Hepatocyte (in vitro differentiated cells): ENCODE results near the gene TNK2.

Experiments
- EZH2 ChIP-seq: fragments of 200-600 bp; sonication (generic); IDR thresholded peaks from 2 replicates; pipeline ENCODE4 v1.6.1; 2016; ENCODE audit warnings: antibody characterized with exemption, mild to moderate bottlenecking, borderline replicate concordance
- EZH2phosphoT487 ChIP-seq: fragments of 200-600 bp; sonication (generic); IDR thresholded peaks from one replicate; pipeline ENCODE4 v1.6.1; 2018; ENCODE audit warnings: antibody characterized with exemption, mild to moderate bottlenecking, low read depth, moderate library complexity; ENCODE audit not compliant: unreplicated experiment, severe bottlenecking
- TF ChIP-seq, protein P1 (sequence below): fragments of 200-600 bp; sonication (generic); IDR thresholded peaks from 2 replicates; pipeline ENCODE4 v1.5.1; 2016; ENCODE audit warnings: antibody characterized with exemption, mild to moderate bottlenecking; ENCODE audit not compliant: poor library complexity

DNA sequence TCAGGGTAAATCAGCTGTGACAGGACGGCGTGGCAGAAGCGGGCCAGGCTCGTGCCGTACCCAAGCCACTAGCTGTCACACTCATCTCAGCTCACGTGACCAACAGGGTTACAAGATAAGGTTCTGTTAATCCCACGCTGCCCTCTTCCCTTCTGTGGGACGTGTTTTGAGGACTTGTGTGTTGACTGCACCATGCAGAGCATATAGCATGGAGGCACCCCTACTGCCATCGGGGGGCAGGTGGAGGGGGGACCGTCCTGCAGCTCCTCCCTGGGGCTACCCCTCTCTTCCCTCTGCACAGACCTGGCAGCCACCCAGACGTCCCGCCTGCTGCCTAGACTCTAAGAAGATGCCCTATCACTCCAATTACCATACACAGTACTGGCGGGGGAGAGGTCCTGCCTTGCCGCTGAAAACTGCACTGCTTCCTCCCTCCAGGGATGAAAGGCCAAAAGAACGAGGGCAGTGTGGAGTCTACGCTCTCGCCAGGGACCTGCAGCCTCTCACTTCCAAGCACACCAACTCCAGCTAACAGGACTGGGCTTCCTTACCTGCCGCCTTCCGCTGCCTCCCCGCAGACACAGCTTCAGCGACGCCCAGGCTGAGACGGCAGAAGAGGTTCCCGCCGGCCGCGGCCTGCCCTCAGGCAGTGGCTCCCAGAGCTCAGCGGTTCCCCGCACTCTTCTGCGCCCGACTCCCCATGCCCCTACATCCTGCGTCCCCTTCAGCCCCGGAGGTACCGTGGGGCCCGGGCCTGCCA, at the start of gene TNK2:
- TF ChIP-seq, protein P1, sequence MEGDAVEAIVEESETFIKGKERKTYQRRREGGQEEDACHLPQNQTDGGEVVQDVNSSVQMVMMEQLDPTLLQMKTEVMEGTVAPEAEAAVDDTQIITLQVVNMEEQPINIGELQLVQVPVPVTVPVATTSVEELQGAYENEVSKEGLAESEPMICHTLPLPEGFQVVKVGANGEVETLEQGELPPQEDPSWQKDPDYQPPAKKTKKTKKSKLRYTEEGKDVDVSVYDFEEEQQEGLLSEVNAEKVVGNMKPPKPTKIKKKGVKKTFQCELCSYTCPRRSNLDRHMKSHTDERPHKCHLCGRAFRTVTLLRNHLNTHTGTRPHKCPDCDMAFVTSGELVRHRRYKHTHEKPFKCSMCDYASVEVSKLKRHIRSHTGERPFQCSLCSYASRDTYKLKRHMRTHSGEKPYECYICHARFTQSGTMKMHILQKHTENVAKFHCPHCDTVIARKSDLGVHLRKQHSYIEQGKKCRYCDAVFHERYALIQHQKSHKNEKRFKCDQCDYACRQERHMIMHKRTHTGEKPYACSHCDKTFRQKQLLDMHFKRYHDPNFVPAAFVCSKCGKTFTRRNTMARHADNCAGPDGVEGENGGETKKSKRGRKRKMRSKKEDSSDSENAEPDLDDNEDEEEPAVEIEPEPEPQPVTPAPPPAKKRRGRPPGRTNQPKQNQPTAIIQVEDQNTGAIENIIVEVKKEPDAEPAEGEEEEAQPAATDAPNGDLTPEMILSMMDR, result no peak
- TF ChIP-seq EZH2, result no peak
- TF ChIP-seq EZH2phosphoT487, result no peak
